LNCaP clone FGC (cell line): ENCODE data around the gene SLC16A3.
A peak's percentile ranks its signal among the peaks of the same experiment; 100 is the strongest.

ENCODE experiments used
- DNase-seq: peaks from one replicate; pipeline ENCODE4 v3.0.0-alpha.2; 2011; ENCODE audit warnings: low read depth
- H3K4me3 ChIP-seq: 2 replicates; pipeline ENCODE4 v1.5.1; 2011; ENCODE audit warnings: mild to moderate bottlenecking, low read depth, low read length, control low read depth
- CTCF ChIP-seq: IDR thresholded peaks from 2 replicates; pipeline ENCODE4 v1.5.1; 2012; ENCODE audit warnings: mild to moderate bottlenecking; ENCODE audit not compliant: control insufficient read depth, insufficient read depth; ENCODE audit errors: extremely low read depth

SLC16A3 gene

GRCh38 chr17:82281502-82282238, 52.8 kb downstream of the SLC16A3 start:
- TF ChIP-seq CTCF = no peak
- DNase-seq = peak; percentile 74
- no peak overlapping the region for H3K4me3 ChIP-seq

GRCh38 chr17:82282239-82283207, 53.7 kb downstream of the SLC16A3 start:
- TF ChIP-seq CTCF = no peak
- H3K4me3 ChIP-seq = no peak overlapping the region
- no peak for DNase-seq

- no peak for TF ChIP-seq CTCF
- DNase-seq = no peak
- H3K4me3 ChIP-seq = no peak overlapping the region
Observed at GRCh38 chr17:82283208-82283749, 54.4 kb downstream of the SLC16A3 start.

- H3K4me3 ChIP-seq = no peak overlapping the region
- no peak for TF ChIP-seq CTCF
- DNase-seq = no peak
Observed at GRCh38 chr17:82285141-82285540, 56.3 kb downstream of the SLC16A3 start.

DNA sequence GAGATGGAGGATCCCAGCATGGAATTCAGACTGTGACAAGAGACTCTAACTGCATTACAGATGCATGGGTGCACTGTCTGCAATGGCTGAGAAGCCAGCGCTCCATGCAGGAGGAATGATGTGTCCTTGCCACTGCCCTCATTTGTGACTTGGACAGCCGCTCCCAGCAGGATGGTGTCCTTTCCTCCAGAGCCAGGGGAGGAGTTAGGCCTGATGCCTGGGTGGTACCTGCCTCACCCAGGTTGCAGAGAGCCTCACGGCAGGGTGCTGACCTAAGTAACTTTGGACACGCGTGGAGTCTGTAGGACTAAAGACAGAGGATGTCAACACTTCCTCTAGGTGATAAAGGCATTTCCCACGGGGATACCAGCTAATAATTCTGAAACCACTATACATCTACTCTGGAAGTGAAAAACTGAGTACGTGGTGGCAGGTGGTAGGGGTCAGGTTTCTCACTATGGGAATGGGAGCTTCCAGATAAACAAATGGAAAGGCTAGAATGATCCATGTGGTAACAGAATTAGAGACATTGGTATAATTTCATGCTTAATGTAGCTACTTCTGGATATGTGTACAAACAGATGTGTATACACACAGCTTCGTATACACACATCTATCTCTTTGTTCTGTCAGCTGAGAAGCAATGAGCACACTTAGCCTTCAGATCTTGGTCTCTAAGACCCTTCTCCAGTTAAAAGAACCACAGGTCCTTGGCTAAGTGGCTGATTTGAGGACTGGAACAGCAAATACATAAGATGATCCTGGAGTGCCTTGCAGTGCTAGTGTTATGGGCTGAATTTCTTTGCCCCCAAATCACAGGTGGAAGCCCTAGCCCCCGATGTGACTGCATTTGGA, 58.4 kb downstream of the SLC16A3 start:
- DNase-seq = no peak
- no peak overlapping the region for H3K4me3 ChIP-seq
- no peak for TF ChIP-seq CTCF
